Nephron (organoid): ENCODE results near the gene TUFT1.

Experiments
- H3K27ac Mint-ChIP-seq, 3 experiments: 2 replicates each; pipeline ENCODE4 v1.8.0; 2020; ENCODE audit warnings: mixed read lengths in 3 of 3, mild to moderate bottlenecking in 2 of 3, moderate library complexity in 1 of 3
- H3K27me3 Mint-ChIP-seq: 2 replicates; pipeline ENCODE4 v1.8.0; 2021; ENCODE audit warnings: low read depth, mild to moderate bottlenecking, moderate library complexity, mixed read lengths
- H3K36me3 Mint-ChIP-seq: 2 replicates; pipeline ENCODE4 v1.8.0; 2020; ENCODE audit warnings: low read depth, mixed read lengths
- H3K4me1 Mint-ChIP-seq: 2 replicates; pipeline ENCODE4 v1.8.0; 2020; ENCODE audit warnings: mixed read lengths
- H3K4me3 Mint-ChIP-seq, 3 experiments: 2 replicates each; pipeline ENCODE4 v1.8.0; 2020; ENCODE audit warnings: mild to moderate bottlenecking in 3 of 3, mixed read lengths in 3 of 3, moderate library complexity in 2 of 3
- H3K9me3 Mint-ChIP-seq: 2 replicates; pipeline ENCODE4 v1.8.0; 2020; ENCODE audit warnings: mixed read lengths
- TF ChIP-seq, protein P1 (sequence below), 3 experiments: fragments of 200-600 bp; sonication (generic); IDR thresholded peaks; one replicate each; pipeline ENCODE4 v1.5.0; 2021; ENCODE audit warnings: antibody characterized with exemption in 3 of 3; ENCODE audit not compliant: unreplicated experiment in 3 of 3

Gene TUFT1

DNA sequence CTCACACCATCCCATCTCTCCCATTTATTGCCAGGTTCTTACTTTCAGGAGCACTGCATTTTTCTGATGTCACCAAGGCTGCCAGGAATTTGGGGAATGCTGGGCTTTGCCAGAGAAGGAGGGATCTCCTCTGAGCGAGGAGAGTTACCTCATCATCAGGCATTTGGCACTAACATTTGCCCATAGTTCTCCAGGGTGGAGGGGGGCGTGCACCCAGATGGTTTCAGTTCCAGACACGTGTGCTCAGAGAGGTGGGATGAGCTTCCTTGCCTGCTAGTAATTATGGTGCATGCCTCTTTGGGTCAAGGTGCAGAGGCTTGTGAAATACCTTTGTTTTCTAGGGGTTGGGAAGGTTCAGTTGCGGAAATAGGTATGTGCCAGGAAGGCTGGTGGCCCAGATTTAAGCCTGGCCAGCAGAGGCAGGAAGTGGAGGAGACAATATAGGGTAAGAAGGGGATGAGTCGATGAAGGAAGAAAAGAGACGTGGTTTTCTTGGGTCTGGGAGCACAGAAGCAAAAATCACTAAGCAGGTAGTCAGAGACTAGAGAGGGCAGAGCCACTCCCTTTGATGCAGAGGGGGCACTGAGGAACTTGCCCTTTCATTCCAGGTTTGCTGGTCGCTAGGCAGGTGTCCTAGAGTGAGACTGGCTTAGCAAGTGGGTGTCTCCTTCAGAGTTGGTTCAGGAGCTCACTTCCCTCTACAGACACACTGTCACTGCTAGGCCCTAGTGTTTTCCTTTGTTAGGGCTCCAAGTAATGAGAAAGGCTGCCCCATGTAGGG lies 7.2 kb downstream of the TUFT1 start:
- H3K27me3 Mint-ChIP-seq: no peaks in the 10 kb centered on the region
- H3K4me1 Mint-ChIP-seq: peaks cover 14% of the 10 kb centered on the region
- H3K27ac Mint-ChIP-seq: peak overlapping the region in 2 of 3 experiments; percentile 1 to 33
- no peaks in the 10 kb centered on the region for H3K9me3 Mint-ChIP-seq
- no peak overlapping the region for H3K4me3 Mint-ChIP-seq
- H3K36me3 Mint-ChIP-seq: no peaks in the 10 kb centered on the region
- TF ChIP-seq, protein P1, sequence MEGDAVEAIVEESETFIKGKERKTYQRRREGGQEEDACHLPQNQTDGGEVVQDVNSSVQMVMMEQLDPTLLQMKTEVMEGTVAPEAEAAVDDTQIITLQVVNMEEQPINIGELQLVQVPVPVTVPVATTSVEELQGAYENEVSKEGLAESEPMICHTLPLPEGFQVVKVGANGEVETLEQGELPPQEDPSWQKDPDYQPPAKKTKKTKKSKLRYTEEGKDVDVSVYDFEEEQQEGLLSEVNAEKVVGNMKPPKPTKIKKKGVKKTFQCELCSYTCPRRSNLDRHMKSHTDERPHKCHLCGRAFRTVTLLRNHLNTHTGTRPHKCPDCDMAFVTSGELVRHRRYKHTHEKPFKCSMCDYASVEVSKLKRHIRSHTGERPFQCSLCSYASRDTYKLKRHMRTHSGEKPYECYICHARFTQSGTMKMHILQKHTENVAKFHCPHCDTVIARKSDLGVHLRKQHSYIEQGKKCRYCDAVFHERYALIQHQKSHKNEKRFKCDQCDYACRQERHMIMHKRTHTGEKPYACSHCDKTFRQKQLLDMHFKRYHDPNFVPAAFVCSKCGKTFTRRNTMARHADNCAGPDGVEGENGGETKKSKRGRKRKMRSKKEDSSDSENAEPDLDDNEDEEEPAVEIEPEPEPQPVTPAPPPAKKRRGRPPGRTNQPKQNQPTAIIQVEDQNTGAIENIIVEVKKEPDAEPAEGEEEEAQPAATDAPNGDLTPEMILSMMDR (IDR thresholded peaks at IDR 0.05; ENCODE audit: unreplicated experiment in 3 of 3): no peak

DNA sequence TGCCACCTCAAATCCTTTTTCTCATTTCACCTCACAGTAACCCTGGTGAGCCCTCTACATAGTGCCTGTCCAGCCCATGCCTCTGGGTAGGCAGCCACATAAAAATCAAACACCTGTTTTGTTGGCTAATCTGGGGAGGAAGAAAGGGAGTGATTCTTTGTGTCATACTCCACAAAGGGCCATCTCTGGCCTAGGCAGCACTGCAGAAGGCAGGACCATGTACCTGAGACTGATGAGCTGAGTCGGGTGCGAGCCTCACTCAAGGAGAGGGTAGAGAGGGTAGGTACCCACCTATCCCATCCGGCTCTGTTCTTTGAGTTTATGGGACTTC lies 7.8 kb downstream of the TUFT1 start:
- H3K4me1 Mint-ChIP-seq: peaks cover 8% of the 10 kb centered on the region
- H3K27me3 Mint-ChIP-seq: no peaks in the 10 kb centered on the region
- no peaks in the 10 kb centered on the region for H3K9me3 Mint-ChIP-seq
- TF ChIP-seq, protein P1 (IDR thresholded peaks at IDR 0.05; ENCODE audit: unreplicated experiment in 3 of 3): no peak
- no peak overlapping the region for H3K4me3 Mint-ChIP-seq
- H3K27ac Mint-ChIP-seq: no peak overlapping the region
- H3K36me3 Mint-ChIP-seq: no peaks in the 10 kb centered on the region

- H3K36me3 Mint-ChIP-seq: no peaks in the 10 kb centered on the region
- TF ChIP-seq, protein P1 (IDR thresholded peaks at IDR 0.05; ENCODE audit: unreplicated experiment in 3 of 3): no peak
- no peaks in the 10 kb centered on the region for H3K9me3 Mint-ChIP-seq
- H3K4me1 Mint-ChIP-seq: peaks cover 7% of the 10 kb centered on the region
- no peak overlapping the region for H3K27ac Mint-ChIP-seq
- no peak overlapping the region for H3K4me3 Mint-ChIP-seq
- no peaks in the 10 kb centered on the region for H3K27me3 Mint-ChIP-seq
Observed at GRCh38 chr1:151549199-151549598, 9.1 kb downstream of the TUFT1 start.

DNA sequence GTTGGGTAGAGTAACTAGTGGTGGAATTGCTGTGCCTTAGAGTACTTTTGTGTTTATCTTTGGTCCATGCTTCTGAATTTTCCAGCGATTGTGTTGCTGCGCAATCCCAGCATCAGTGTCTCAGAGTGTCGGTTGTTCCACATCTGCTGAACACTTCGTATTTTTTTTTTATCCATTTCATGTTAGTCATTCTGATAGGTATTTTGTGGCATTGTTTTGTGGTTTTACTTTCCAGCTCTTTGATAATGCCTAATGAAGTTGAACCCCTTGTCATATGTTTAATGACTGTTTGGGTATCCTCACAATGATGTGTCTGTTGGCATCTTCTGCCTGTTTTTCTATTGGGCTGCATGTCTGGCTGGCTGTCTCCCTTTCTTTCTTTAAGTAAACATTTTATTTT lies 13.6 kb downstream of the TUFT1 start:
- TF ChIP-seq, protein P1 (IDR thresholded peaks at IDR 0.05; ENCODE audit: unreplicated experiment in 3 of 3): no peak
- no peak overlapping the region for H3K27ac Mint-ChIP-seq
- H3K27me3 Mint-ChIP-seq: peaks cover 3% of the 10 kb centered on the region
- no peak overlapping the region for H3K4me3 Mint-ChIP-seq
- H3K36me3 Mint-ChIP-seq: no peaks in the 10 kb centered on the region
- no peaks in the 10 kb centered on the region for H3K4me1 Mint-ChIP-seq
- no peaks in the 10 kb centered on the region for H3K9me3 Mint-ChIP-seq

- no peak overlapping the region for H3K27ac Mint-ChIP-seq
- no peak overlapping the region for H3K4me3 Mint-ChIP-seq
- no peaks in the 10 kb centered on the region for H3K36me3 Mint-ChIP-seq
- peaks cover 3% of the 10 kb centered on the region for H3K27me3 Mint-ChIP-seq
- H3K4me1 Mint-ChIP-seq: no peaks in the 10 kb centered on the region
- TF ChIP-seq, protein P1 (IDR thresholded peaks at IDR 0.05; ENCODE audit: unreplicated experiment in 3 of 3): no peak
- no peaks in the 10 kb centered on the region for H3K9me3 Mint-ChIP-seq
Observed at GRCh38 chr1:151556052-151556451, 15.9 kb downstream of the TUFT1 start.

- TF ChIP-seq, protein P1 (IDR thresholded peaks at IDR 0.05; ENCODE audit: unreplicated experiment in 3 of 3): no peak
- no peaks in the 10 kb centered on the region for H3K4me1 Mint-ChIP-seq
- H3K27me3 Mint-ChIP-seq: peaks cover 3% of the 10 kb centered on the region
- no peaks in the 10 kb centered on the region for H3K9me3 Mint-ChIP-seq
- no peaks in the 10 kb centered on the region for H3K36me3 Mint-ChIP-seq
- H3K27ac Mint-ChIP-seq: no peak overlapping the region
- H3K4me3 Mint-ChIP-seq: no peak overlapping the region
Observed at GRCh38 chr1:151562661-151563060, 22.6 kb downstream of the TUFT1 start.
